Spinal cord (tissue), 10 donors: ENCODE measurements around the gene ASTN2. TPM values are rescaled to one million over a fixed set of nuclear protein-coding genes. Genes with fewer than 3 reads are reported as not detected.
A peak's percentile ranks its signal among the peaks of the same experiment; 100 is the strongest.

Experiments
- DNase-seq, 6 donors: peaks; one replicate each; pipeline versions ENCODE4 v3.0.0 to v3.0.0-alpha.2; 2013 to 2015; ENCODE audit warnings: low spot score in 6 of 6, low read depth in 4 of 6
- H3K27ac ChIP-seq: one replicate; pipeline ENCODE4 v1.5.1; 2013; ENCODE audit warnings: low read depth, low read length, control low read depth
- H3K27me3 ChIP-seq: one replicate; pipeline ENCODE4 v1.6.1; 2013; ENCODE audit warnings: low read length; ENCODE audit not compliant: control insufficient read depth, insufficient read depth
- H3K36me3 ChIP-seq: one replicate; pipeline ENCODE4 v1.6.1; 2013; ENCODE audit warnings: low read length; ENCODE audit not compliant: control insufficient read depth, insufficient read depth
- H3K4me1 ChIP-seq: one replicate; pipeline ENCODE4 v1.6.1; 2013; ENCODE audit warnings: low read length; ENCODE audit not compliant: control insufficient read depth, insufficient read depth
- H3K4me3 ChIP-seq: one replicate; pipeline ENCODE4 v1.5.1; 2013; ENCODE audit warnings: low read depth, low read length, control low read depth
- H3K9me3 ChIP-seq: one replicate; pipeline ENCODE4 v1.6.1; 2013; ENCODE audit warnings: low read length; ENCODE audit not compliant: control insufficient read depth, insufficient read depth
- WGBS: methylation state at CpG from one replicate; pipeline ENCODE4 v1.1.5; 2013; ENCODE audit warnings: missing lambda C conversion rate; ENCODE audit not compliant: insufficient coverage; 5-methylcytosine and 5-hydroxymethylcytosine counted together
- polyA plus RNA-seq, 2 donors: library from polyadenylated mRNA; unstranded; fragments of 120-200 nt; gene quantifications; one replicate each; pipeline ENCODE4 v1.2.1, GENCODE V29; 2013; ENCODE audit not compliant: insufficient read length in 2 of 2
- total RNA-seq, 2 donors: library from RNA; depleted of rRNA in 1 of 2; stranded (reverse); fragments of 120-200 nt in 1 of 2; fragments of >200 nt in 1 of 2; gene quantifications; one replicate each; pipeline versions ENCODE4 v1.2.3 to v1.2.4, GENCODE V29; 2013 to 2014
- donor health status: healthy.

Gene ASTN2
- total and polyA plus RNA-seq, 4 donors, result 35.8 to 48.8 (median 41.4) TPM

DNA sequence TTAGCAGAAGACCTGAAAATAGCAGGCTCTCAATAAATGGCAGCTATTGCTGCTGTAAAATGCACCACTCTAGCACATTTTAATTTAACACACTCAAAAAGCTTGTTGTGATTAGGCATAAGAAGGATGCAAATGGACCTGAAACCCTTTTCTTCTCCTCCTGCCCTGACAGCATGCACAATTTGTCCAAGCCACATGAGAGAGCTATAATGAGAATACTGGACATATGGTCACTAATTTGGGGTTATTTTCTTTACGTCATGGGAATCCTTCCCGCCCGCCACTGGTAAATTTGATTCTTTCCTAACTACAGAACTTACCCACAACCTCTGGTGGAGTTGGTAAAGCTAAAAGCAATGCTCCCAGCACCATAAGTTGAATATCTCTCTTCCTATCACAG is 665.7 kb downstream of the ASTN2 start:
- DNase-seq, result no peak
- Histone ChIP-seq H3K36me3 (no peaks in the 10 kb centered on the region), H3K27ac (no peak overlapping the region), H3K4me3 (no peak overlapping the region), H3K27me3 (no peaks in the 10 kb centered on the region), H3K9me3 (no peaks in the 10 kb centered on the region), H3K4me1 (no peaks in the 10 kb centered on the region)
- no CpG with 5 or more reads among the region's 3 CpGs for WGBS

DNA sequence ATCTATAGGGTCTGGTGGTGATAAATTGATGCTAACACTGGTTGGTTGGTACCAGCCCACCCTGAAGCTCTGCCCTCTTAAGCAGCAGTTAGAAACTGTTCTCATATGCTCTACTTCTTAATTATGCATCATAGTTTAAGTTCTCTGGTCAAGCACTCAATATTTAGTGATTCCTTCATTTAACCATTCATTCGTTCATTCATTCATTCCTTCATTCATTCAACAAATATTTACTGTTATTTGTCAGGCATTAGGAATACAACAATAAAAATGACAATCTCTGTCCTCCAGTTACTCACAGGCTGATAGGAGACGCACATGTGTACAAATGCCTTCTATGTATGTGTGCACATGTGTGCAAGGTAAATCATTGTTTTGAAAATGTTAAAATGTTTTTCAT is 673.1 kb downstream of the ASTN2 start:
- Histone ChIP-seq H3K4me1 (no peaks in the 10 kb centered on the region), H3K27me3 (no peaks in the 10 kb centered on the region), H3K9me3 (no peaks in the 10 kb centered on the region), H3K4me3 (no peak overlapping the region), H3K36me3 (no peaks in the 10 kb centered on the region), H3K27ac (no peak overlapping the region)
- DNase-seq, result no peak
- WGBS, result 67% methylated on average over 1 of the region's 2 CpGs

DNA sequence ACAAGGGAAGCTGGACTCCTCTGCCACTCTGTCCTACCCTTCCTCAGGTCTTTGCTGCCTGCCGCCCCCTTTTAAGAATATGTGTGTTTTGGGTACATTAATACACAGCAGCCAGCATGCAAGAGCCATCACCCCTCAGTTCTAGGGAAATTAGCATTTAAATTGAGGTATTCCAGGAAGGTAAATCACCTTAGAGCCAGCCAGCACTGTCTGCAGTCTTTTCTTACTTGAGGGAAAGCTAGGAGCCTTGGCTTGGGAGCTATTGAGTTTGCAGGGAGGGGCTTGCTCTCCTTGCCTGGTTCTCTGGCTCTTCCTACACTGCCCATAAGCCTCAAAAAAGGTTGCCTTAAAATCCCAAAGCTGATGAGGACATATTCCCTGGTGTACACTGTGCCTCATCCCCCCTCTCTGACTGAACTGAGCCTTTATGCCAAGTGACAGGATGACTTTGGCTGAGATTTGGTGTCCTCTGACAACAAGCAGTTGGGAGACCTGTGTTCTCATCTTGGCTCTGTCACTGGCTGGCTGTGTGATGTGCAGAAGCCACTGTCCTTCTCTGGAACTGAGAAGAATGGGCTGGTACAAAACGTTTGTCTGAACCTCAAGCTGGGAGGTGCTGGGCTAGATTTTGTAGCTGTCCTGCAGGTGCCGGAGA is 673.6 kb downstream of the ASTN2 start:
- 82% methylated on average over 2 of the region's 3 CpGs for WGBS
- Histone ChIP-seq H3K9me3 (no peaks in the 10 kb centered on the region), H3K27ac (no peak overlapping the region), H3K4me3 (no peak overlapping the region), H3K27me3 (no peaks in the 10 kb centered on the region), H3K4me1 (no peaks in the 10 kb centered on the region), H3K36me3 (no peaks in the 10 kb centered on the region)
- peak in 1 of 6 donors; percentile 81 for DNase-seq

DNA sequence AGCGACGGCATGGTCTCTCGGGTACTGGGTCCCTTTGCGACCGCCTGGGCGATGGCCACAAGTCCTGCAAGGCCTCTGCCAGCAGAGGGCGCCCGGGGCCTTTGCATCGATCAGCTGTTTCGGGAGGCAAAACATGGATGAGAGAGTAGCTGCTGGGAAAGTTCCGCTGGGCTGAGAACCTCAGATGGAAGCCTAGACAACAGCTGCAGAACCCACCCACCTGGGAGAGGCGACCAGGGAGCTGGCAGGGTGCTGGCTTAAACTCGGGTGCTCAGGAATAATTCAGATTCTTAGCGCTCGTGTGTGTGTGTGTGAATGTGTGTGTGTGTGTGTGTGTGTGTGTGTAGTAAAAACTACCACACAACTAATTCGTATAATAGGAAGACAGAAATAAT is 677.7 kb downstream of the ASTN2 start:
- Histone ChIP-seq H3K9me3 (no peaks in the 10 kb centered on the region), H3K27ac (no peak overlapping the region), H3K27me3 (no peaks in the 10 kb centered on the region), H3K4me1 (no peaks in the 10 kb centered on the region), H3K36me3 (no peaks in the 10 kb centered on the region), H3K4me3 (no peak overlapping the region)
- peak in 5 of 6 donors; percentile 31 to 90 (median 48) for DNase-seq
- 13% methylated on average over 10 of the region's 16 CpGs for WGBS

DNA sequence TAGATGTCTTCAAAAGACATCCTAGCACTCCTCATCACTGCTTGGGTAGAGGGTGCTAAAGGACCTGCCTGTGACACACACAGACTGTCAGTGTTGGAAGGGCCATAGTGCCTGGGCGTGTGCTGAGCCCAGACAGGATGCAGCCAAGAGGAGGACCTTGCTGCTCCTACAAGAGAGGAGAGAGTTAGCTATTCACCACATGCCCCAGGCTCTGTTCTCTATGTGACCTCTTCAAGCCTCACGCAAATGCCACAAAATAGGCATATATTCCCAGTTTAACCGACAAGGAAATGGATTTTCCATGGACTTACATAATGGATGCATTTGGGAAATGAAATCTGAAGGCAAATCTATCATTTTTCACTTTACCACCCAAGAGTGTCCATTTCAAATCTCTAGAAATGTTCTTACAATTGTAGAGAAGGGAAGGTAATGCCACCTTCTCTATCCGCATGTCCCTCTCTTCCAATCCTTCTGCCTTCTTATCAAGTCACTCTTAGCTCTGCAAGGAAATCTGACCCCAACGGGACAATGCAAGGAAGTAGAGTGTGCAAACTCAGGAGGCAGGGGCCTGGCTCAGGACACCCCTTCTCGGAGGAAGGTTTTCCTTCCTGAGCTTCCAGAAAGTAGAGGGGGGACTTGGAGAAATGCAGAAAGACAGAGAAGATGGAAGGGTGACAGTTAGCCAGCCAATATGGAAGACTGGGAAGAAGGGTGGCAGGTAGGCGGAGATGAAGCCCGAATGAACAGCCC is 678.3 kb downstream of the ASTN2 start:
- WGBS, result 56% methylated on average over 5 of the region's 8 CpGs
- Histone ChIP-seq H3K36me3 (no peaks in the 10 kb centered on the region), H3K27me3 (no peaks in the 10 kb centered on the region), H3K27ac (no peak overlapping the region), H3K4me3 (no peak overlapping the region), H3K9me3 (no peaks in the 10 kb centered on the region), H3K4me1 (no peaks in the 10 kb centered on the region)
- no peak for DNase-seq

DNA sequence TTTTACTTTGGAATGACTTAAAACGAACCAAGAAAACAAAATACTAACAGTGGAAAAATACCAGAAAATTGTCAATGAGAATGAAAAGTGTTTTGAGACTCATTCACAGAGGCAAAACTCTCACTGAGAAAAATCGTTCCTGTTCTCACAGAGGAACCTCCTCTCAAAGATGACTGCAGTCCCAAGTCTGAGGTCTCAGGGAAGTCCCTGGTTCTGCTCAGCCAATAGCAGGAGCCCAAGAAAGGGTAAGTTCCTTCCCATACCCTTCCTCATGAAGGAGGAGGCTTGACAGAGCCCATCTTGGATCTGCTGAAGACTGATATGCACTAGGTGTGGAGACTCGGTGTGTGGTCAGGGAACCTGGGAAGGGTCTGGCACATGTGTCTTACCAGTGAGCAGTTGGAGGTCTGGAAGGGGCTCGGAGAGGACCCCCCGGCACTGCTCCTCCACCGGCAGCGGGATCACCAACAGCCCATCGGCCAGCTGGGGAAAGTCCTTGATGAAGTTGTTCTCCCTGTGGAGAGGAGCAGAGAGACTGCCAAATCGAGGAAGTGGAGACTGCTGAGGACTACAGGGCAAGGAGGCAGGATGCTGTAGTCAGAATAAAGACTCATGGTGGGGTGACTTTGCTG is 681.7 kb downstream of the ASTN2 start:
- H3K4me3 ChIP-seq, result no peak overlapping the region
- no peaks in the 10 kb centered on the region for H3K9me3 ChIP-seq
- no peaks in the 10 kb centered on the region for H3K36me3 ChIP-seq
- H3K4me1 ChIP-seq, result no peaks in the 10 kb centered on the region
- no peak overlapping the region for H3K27ac ChIP-seq
- 90% methylated on average over 7 of the region's 9 CpGs for WGBS
- H3K27me3 ChIP-seq, result no peaks in the 10 kb centered on the region
- no peak for DNase-seq

DNA sequence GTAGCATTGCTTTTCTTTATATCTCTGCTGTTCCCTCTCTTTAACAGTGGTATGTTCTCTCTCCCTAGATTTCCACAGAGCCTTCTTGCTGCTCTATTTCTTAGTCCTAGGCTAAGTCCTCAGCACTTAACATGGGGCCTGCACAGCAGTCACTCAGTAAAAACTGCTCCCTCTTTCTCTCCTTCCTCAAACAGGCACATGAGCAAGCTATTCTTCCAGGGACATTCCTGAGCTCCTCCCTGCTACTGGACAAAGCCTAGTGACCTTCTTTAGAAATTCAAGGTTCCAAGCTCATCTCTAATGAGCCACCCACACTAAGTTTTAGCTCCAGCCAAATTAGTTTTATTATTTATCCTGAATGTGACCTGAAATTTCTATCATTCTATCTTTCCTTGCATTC is 688.3 kb downstream of the ASTN2 start:
- Histone ChIP-seq H3K4me1 (no peaks in the 10 kb centered on the region), H3K36me3 (peaks cover 6% of the 10 kb centered on the region), H3K27me3 (no peaks in the 10 kb centered on the region), H3K27ac (no peak overlapping the region), H3K9me3 (no peaks in the 10 kb centered on the region), H3K4me3 (no peak overlapping the region)
- DNase-seq, result no peak

DNA sequence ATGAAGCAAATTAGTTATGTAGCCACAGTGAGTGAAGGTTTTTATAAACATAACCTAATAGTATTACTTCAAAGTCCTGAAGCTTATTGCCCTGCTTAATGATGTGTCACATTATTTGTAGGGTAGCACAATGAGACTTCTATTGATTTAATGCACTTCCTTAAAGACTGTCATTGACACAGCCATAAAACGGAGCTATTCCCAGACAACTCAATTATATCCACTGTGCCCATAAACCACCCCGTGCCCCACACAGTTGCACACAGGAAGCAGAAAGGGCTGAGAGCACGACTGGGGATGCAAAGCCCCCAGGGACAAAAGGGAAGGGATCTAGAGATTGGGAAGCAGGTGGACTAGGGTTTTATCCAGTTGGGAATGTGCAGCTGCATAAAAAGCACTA is 690.7 kb downstream of the ASTN2 start:
- no peak overlapping the region for H3K27ac ChIP-seq
- no peaks in the 10 kb centered on the region for H3K27me3 ChIP-seq
- H3K4me3 ChIP-seq, result no peak overlapping the region
- peaks cover 6% of the 10 kb centered on the region for H3K36me3 ChIP-seq
- no peaks in the 10 kb centered on the region for H3K4me1 ChIP-seq
- peak in 1 of 6 donors; percentile 43 for DNase-seq
- H3K9me3 ChIP-seq, result no peaks in the 10 kb centered on the region
- 40% methylated on average over 1 of the region's 3 CpGs for WGBS

DNA sequence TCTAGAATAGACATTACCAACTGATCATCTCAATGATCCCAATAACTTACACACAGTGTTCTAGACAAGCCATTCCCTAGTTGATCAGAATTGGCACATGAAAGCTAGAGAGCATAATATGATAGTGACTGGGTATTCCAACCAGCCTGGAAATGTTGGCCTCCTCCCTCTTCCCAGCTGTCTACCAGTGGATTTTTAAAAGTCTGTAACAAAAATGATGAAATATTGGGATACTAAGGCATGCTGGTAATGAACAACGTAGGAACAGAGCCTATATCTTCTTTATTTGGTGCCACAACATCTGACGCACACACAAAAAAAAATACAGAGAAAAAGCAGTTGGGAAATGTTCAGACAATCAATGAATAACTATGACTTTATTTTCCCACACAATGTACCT is 692.9 kb downstream of the ASTN2 start:
- Histone ChIP-seq H3K27me3 (no peaks in the 10 kb centered on the region), H3K4me1 (no peaks in the 10 kb centered on the region), H3K27ac (no peak overlapping the region), H3K9me3 (no peaks in the 10 kb centered on the region), H3K4me3 (no peak overlapping the region), H3K36me3 (peaks cover 6% of the 10 kb centered on the region)
- DNase-seq, result no peak
- no CpG with 5 or more reads among the region's 2 CpGs for WGBS

DNA sequence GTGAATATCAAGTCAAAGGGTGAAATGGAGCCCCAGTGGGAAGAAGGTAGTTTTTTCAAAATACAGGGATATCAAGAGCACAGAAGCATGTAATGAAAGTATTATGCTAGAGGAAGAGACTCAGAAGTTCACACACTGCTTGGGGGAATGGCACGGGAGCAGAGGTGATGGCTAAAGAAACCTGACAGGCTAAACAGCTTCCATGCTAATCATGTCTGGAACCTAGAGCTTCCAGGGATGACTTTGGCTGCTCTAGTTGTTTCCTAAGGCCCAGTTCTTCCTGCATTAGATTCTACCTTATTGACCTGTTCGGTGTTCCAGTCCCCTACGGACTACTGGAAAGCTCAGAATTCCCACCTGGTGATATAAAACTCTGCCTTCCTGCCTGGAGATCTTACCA is 693.4 kb downstream of the ASTN2 start:
- 100% methylated on average over 2 of the region's 3 CpGs for WGBS
- H3K9me3 ChIP-seq, result no peaks in the 10 kb centered on the region
- no peaks in the 10 kb centered on the region for H3K4me1 ChIP-seq
- no peaks in the 10 kb centered on the region for H3K27me3 ChIP-seq
- peaks cover 6% of the 10 kb centered on the region for H3K36me3 ChIP-seq
- H3K27ac ChIP-seq, result no peak overlapping the region
- H3K4me3 ChIP-seq, result no peak overlapping the region
- DNase-seq, result no peak
